Right lobe of liver (tissue), 4 donors: ENCODE data around the gene THTPA.

Experiments
- CTCF ChIP-seq, 4 donors: fragments of 200-600 bp in 3 of 4; fragments of 450-650 bp in 1 of 4; IDR thresholded peaks; one replicate each; pipeline versions ENCODE4 v1.5.1 to v1.8.0; 2016 to 2022; ENCODE audit warnings: antibody characterized with exemption in 4 of 4, mild to moderate bottlenecking in 2 of 4
- POLR2A ChIP-seq: fragments of 450-650 bp; IDR thresholded peaks from one replicate; pipeline ENCODE4 v1.6.1; 2017; ENCODE audit warnings: antibody characterized with exemption, mild to moderate bottlenecking
- donor health status: DM: no; HTN: no; CAD: no.
- donor health status: DM: no; HTN: no; CAD: no.
- donor health status: DM: no; HTN: yes; CAD: no.

GRCh38 chr14:23547924-23548323 lies 8.1 kb upstream of the THTPA start:
- no peak for TF ChIP-seq CTCF (IDR thresholded peaks at IDR 0.05)
- no peak for TF ChIP-seq POLR2A
